Stimulated activated CD8-positive, alpha-beta memory T cell treated with anti-CD3 and anti-CD28 coated beads, Interleukin-7, amount 100 ng/mL, for 1 hour (primary cell): ENCODE measurements around the gene CLEC16A.

Source experiments
- DNase-seq, 2 donors: peaks; one replicate each; pipeline ENCODE4 v3.0.0-alpha.2; 2020; ENCODE audit warnings: low read depth in 2 of 2

Gene CLEC16A

DNA sequence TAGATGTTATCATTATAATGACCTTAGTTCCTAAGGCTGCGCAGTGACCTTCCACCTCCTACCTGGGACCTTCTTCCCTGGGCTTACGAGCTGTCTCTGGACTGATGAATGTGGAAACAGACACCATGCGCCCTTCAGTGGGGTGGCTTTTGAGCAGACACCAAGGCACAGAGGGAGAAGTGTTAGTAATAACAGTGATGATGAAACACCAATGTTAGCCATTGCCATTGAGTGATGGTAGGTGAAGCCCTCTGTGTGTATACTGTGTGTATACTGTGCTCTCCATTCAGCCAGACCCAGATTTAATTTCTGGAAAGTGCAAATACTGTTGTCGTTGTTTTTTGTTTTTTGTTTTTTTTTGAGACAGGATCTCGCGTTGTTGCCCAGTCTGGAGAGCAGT, 44.5 kb downstream of the CLEC16A start:
- DNase-seq: no peak

GRCh38 chr16:10989559-10989958, 45.2 kb downstream of the CLEC16A start:
- DNase-seq: no peak

DNA sequence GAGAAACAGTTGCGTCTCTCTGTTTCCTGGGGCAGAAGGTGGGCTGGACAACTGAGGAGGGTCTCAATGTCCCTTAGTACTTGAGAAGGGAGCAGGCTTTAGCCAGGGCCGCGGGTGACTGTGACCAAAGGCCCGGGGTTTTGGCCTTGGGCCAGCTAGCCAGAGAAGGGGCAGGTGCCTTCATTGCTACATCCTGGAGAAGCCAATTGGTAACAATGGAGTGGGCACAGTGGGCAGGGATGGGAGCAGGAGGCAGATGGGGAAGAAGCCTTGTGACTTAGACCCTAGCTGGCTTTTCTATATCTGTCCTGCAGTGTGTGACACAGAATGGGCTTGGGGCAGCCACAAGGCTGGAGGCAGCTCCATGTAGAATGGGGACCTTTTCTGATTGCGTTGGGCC, 46.0 kb downstream of the CLEC16A start:
- DNase-seq: no peak

GRCh38 chr16:10992112-10992511, 47.7 kb downstream of the CLEC16A start:
- DNase-seq: no peak

DNA sequence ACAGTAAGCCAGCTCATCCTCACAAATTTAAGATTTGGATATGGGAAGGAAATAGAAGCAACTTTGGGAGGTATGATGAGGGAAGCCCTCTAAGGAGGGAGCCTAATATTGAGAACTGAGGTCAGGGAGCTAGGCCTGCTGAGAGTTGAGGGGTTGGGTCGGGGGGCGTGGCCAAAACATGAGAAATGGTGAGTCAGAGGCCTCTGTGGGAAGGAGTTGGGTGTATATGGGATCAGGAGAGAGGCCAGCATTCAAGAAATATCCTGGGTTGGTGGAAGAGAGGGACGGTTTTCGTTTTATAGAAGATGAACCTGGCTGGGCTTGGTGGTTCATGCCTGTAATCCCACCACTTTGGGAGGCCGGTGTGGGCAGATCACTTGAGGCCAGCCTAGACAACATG, 48.4 kb downstream of the CLEC16A start:
- no peak for DNase-seq

- no peak for DNase-seq
These were observed 49.3 kb downstream of the CLEC16A start for GRCh38 chr16:10993649-10994048.

DNA sequence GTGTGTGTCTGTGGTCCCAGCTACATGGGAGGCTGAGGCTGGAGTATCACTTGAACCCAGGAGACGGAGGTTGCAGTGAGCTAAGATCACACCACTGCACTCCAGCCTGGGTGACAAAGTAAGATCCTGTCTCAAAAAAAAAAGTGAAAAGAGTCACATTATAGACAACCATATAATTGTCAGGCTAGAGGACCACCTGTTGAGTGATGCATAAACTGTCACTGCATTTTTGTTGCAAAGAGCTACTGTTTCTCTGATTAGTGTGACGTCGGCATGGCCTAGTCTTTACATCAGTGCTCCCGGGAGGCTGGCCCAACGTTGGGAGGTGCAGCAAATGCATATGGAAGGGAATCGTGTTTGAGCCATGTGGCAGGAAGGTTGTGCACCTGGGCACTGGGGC, 50.2 kb downstream of the CLEC16A start:
- DNase-seq: no peak

- no peak for DNase-seq
These were observed 51.2 kb downstream of the CLEC16A start for GRCh38 chr16:10995565-10995964.

- DNase-seq: no peak
These were observed 53.1 kb downstream of the CLEC16A start for GRCh38 chr16:10997485-10997884.

DNA sequence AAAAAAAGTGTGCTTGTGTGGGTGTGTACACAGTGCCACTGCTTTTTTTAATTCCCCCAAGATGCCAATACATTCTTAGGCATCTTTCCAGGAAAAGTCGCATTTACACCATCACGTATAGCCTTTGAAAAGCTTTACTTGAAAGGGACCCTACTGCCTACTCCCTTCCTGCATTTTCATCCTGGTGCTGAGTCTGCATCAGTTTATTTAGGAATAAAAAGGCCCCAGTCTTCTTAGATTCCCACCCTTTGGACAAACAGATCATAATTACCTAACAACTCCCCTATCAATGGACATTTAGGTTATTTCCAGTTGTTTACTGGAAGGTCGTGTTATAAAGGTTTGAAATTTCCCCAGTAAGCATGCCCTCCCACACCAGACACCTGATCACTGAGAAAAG, 54.9 kb downstream of the CLEC16A start:
- no peak for DNase-seq

- DNase-seq: no peak
These were observed 57.2 kb downstream of the CLEC16A start for GRCh38 chr16:11001611-11002010.

DNA sequence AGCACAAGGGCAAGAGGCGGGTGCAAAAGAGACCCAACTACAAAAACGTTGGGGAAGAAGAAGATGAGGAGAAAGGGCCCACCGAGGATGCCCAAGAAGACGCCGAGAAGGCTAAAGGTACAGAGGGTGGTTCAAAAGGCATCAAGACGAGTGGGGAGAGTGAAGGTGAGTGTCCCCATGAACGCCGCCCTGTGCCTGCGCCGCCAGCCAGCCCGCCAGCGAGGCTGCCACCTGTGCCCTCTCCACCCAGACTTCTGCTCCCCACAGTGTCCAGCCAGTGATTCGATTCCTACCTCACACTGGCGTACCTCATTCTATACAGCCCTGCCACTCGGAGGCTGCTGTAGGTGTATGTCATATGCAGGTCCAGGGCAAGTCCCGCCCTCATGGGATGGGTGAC, 58.8 kb downstream of the CLEC16A start:
- DNase-seq: no peak

DNA sequence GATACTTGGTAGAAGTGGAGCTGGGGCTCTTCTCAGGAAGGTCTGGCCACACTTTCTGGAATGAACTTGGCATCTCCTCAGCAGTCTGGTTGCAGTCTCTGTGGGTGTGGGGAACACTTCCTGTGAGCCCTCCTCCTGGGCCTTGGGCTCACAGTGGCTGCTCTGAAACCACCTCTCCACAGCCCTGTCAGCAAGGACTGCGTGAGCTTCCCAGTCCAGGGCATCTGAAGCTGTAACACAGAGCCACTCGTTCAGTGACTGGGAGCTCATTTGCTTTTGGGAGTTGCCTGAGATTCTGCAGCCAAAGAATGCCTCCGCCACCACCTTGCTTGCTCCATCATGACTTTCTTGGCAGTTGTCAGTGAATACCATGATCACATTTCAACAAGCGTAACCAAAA, 60.0 kb downstream of the CLEC16A start:
- DNase-seq: no peak

DNA sequence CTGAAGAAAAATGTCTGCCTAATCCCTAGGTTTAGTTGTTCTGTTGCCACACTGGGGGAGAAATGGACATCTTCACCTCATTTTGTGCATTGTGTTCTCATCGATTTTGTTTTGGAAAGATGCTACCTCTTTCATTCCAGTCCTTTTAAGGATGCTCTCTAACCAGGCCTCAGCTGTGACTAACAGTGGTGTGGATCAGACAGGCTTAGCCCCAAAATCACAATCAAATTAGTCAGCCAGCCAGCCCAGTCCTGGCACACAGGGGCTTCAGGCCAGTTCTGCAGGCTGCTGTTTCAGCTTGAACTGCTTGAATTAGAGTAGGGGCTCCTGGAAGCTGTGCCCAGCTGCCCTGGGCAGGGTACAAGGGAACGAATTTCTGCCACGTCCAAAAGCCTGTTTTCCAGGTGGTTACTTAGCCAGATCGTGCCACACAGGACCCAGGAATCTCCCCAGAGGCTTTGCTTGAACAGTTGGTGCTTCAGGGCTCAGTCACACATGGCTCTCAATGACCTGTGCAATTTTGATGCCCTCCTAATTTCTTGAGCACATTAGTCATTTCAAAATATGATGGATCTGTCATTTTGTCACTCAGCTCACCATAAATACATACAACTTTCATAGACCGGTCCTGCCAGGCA, 60.7 kb downstream of the CLEC16A start:
- DNase-seq: no peak

DNA sequence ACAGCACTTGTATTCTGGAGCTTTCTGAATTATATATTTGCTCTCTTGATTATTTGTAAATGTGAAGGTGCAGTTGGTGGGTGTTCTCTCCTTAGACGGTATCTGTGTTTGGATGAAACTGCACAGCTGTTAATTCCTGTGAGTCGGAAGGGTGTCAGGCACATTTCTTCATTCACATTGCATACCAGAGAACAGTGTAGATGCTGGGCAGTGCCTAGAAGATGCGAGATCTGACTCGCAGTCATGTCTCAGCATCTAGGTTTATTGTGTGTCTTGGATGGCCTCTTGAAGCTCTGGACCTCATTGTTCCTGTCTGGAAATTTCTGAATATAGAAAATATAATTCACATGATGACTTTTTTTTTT, 61.2 kb downstream of the CLEC16A start:
- DNase-seq: no peak

DNA sequence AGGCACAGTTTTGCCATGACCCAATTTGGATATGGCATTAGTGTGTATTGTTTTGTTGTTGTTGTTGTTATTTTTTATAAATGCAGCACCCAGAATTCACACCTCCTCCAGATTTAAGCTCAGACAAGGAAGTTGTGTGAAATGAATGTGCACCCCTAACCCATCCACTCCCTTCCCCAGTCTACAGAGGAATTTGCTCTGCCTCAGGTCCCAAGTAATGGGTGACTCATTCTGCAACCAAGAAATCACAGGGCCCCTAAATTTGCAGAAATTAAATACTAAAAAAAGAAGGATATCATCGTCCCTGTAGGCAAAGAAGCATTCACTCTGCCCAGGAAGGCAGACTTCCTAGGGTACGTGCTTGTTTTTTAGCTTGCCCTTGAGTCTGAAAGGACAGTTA, 62.3 kb downstream of the CLEC16A start:
- no peak for DNase-seq

- no peak for DNase-seq
These were observed 63.4 kb downstream of the CLEC16A start for GRCh38 chr16:11007714-11008280.

DNA sequence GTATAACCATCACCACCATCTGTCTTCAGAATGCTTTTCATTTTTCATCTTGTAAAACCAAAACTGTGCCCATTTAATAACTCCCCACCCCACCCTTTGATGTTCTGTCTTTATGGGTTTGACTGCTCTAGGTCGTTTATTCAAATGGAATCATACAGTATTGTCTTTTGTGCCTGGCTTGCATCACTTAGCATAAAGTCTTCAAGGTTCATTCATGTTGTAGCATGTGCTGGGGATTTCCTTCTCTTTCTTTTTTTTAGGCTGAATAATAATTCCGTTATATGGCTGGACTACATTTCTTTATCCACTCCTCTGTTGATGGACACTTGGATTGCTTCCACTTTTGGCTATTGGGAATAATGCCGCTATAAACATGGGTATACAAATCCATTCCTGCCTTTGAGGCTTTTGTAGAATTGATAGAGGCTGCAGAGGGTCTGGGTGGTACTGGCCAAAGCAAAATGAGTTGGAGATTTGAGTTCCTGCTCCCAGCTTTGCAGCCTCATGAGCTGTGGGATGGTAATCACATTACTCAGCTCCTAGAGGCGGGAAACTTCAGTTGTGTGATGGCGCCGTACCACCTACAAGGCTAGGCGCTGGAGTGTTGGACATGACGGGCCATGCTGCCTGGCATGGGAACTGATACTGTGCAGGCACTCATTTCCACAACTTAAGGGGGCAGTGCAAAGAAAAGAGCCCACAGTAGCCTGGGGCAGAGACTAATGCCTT, 64.8 kb downstream of the CLEC16A start:
- DNase-seq: no peak

- DNase-seq: no peak
These were observed 66.3 kb downstream of the CLEC16A start for GRCh38 chr16:11010575-11011221.

GRCh38 chr16:11011326-11011725, 67.0 kb downstream of the CLEC16A start:
- no peak for DNase-seq

GRCh38 chr16:11012841-11013240, 68.5 kb downstream of the CLEC16A start:
- no peak for DNase-seq

GRCh38 chr16:11014136-11014535, 69.8 kb downstream of the CLEC16A start:
- DNase-seq: no peak

GRCh38 chr16:11015076-11015475, 70.7 kb downstream of the CLEC16A start:
- no peak for DNase-seq
